ENCODE results near the gene SAPCD1.
"Not testable (repeated sequence)": the region's sequence is repeated elsewhere in the genome, so short reads cannot be mapped to it uniquely, and the experiment has no call there.

The SAPCD1 gene

DNA sequence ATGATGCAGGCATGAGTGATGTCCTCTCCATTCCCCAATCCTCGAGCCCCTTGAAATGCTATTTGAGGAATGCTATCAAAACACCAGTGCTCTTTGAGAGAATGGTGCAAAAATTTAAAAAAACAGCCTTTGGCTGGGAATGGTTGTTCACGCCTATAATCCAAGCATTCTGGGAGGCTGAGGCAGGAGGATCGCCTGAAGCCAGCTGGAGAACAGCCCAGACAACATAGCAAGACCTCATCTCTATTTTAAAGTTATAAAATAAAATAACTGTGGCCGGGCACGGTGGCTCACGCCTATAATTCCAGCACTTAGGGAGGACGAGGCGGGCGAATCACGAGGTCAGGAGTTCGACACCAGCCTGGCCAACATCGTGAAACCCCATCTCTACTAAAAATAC lies 37.3 kb downstream of the SAPCD1 start:
- DNase-seq (ENCODE audit: low read depth in 2 of 2), result no peak

DNA sequence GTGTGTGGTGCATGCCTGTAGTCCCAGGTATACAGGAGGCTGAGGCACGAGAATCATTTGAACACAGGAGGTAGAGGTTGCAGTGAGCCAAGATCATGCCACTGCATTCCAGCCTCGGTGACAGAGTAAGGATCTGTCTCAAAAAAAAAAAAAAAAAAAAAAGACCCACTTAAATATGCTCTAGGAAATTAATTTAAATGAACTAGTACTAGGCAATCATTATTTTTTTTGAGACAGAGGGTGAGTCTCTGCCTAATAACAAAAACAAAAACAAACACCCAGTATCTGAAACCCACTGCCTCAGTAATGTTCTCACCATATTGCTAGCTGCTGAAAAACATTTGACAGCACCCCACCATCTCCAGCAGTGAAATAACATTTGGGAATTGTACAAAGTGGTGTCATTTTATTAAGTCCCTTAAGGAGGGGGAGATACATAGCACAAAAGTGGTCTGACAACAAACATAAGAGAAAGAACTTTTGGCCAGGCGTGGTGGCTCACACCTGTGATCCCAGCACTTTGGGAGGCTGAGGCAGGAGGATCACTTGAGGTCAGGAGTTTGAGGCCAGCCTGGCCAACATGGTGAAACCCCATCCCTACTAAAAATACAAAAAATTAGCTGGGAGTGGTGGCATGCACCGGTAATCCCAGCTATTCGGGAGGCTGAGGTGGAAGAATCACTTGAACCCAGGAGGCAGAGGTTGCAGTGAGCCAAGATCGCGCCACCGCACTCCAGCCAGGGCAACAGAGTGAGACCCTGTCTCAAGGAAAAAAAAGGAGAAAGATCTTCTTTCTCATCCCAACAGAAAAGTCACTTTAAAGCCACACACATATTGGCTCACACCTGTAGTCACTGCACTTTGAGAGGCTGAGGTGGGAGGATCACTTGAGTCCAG lies 38.8 kb downstream of the SAPCD1 start:
- DNase-seq (ENCODE audit: low read depth in 2 of 2), result not testable (repeated sequence)

DNA sequence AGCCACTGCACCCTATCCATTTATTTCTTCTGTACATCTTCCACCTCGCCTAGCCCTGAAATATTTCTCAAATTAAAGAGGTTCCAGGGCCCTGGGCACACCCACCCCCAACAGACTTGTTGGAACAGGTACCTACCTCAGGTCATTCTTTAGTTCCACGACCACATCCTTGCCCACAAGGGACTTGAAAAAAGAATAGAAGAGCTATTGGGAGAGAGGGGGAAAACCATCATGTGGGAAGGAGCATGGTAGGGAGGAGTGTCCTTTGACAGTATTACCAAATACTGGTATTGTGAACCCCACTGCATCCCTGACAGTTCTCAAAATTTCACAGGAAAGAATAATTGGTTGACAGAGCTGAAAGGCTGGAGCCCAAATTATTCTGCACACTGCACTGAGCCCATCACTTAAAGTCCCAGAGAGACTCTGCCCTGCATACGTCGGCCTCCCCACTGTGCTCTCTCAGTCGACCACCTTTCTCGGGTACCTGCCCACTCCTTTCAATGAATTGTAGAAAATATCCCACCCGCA lies 43.5 kb downstream of the SAPCD1 start:
- no peak for DNase-seq (ENCODE audit: low read depth in 2 of 2)

- peak; percentile 95 to 97 for DNase-seq (ENCODE audit: low read depth in 2 of 2)
Measured at GRCh38 chr6:31806470-31807272, 44.2 kb downstream of the SAPCD1 start, which contains the start of gene LSM2. TSS of gene LSM2 (minus strand) at chr6:31806966. CDS start at chr6:31806757, 209 bp downstream.

DNA sequence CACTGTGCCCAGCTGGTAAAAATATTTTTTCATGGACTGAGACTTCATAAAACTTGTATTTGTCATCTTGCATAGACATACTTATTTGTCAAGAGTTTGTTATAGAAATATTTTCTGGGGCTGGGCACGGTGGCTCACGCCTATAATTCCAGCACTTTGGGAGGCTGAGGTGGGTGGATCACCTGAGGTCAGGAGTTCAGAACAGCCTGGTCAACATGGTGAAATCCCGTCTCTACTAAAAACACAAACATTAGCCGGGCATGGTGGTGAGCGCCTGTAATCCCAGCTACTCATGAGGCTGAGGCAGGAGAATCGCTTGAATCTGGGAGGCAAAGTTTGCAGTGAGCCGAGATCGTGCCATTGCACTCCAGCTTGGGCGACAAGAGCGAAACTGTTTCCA lies 46.1 kb downstream of the SAPCD1 start:
- not testable (repeated sequence) for DNase-seq (ENCODE audit: low read depth in 2 of 2)

- no peak for DNase-seq (ENCODE audit: low read depth in 2 of 2)
Measured at GRCh38 chr6:31811645-31812044, 49.2 kb downstream of the SAPCD1 start.

- DNase-seq (ENCODE audit: low read depth in 2 of 2), result no peak
Measured at GRCh38 chr6:31813465-31813849, 51.0 kb downstream of the SAPCD1 start.

Measured in stimulated activated CD4-positive, alpha-beta T cell treated with anti-CD3 and anti-CD28 coated beads, Interleukin-15, amount 100 ng/mL, for 48 hours (primary cell).